Stimulated activated effector memory CD8-positive, alpha-beta T cell treated with anti-CD3 and anti-CD28 coated beads, Interleukin-12 subunit alpha, Interleukin-12 subunit beta, amount 100 ng/mL, for 72 hours (primary cell): Measurements from ENCODE around the gene SMIM32.

Experiments
- ATAC-seq: fragments of 150-1000 bp; cut with Tn5 transposase; 2 replicates; pipeline ENCODE4 v1.10.0; 2021
- DNase-seq, 2 donors: peaks; one replicate each; pipeline ENCODE4 v3.0.0; 2021 to 2022; ENCODE audit warnings: low spot score in 2 of 2
- H3K27ac Mint-ChIP-seq: one replicate; pipeline ENCODE4 v1.8.0; 2022; ENCODE audit warnings: mild to moderate bottlenecking, mixed read lengths
- H3K36me3 Mint-ChIP-seq: one replicate; pipeline ENCODE4 v1.8.0; 2022; ENCODE audit warnings: mild to moderate bottlenecking, mixed read lengths
- H3K4me1 Mint-ChIP-seq: one replicate; pipeline ENCODE4 v1.8.0; 2022; ENCODE audit warnings: mixed read lengths
- H3K4me3 Mint-ChIP-seq: one replicate; pipeline ENCODE4 v1.8.0; 2022; ENCODE audit warnings: mild to moderate bottlenecking, mixed read lengths
- H3K9me3 Mint-ChIP-seq: one replicate; pipeline ENCODE4 v1.8.0; 2022; ENCODE audit warnings: mixed read lengths

Gene SMIM32

DNA sequence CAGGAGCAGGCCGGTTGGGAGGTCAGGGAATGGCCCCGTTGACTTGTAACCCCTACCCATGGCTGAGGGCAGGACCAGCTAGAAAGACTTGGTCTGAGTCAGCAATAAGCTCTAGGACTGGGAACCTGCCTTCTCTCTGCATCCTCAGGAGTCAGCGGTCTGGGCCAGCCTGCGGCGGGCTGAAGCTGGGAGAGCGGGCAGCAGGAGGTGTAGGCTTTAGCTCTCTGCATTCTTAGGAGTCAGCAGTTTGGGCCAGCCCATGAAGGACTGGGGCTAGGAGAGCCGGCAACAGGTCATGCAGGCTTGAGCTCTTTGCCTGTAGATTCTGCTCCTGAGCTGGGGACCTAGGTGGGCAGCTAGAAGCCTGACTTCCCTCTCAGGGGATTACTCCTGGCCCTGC is 6.4 kb upstream of the SMIM32 start:
- DNase-seq (peak in 1 of 2 donors; percentile 34), ATAC-seq (no peak)
- Mint-ChIP-seq H3K4me1 (no peaks in the 10 kb centered on the region), H3K9me3 (no peaks in the 10 kb centered on the region), H3K4me3 (no peak overlapping the region), H3K36me3 (no peaks in the 10 kb centered on the region), H3K27ac (no peak overlapping the region)

DNA sequence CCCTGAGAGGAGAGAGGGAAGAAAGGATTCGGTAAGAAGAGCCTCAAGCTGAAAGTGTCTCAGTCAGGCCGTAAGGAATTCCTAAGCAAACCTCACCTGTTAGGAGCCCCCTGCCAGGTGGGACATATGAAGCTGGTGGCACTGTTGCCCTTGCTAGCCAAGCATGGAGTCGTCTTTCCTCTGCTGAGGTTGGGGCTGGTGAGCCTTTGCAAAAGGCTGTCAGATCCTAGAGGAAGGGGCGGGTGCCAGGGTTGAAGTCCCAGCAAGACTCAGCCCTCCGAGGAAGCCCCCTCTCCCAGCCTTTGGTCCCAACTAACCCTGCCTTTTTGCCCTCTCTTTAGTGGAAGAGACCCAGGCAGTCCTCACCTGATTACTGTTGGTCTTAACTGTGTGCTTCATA is 5.5 kb upstream of the SMIM32 start:
- Mint-ChIP-seq H3K4me3 (no peak overlapping the region), H3K27ac (no peak overlapping the region), H3K4me1 (no peaks in the 10 kb centered on the region), H3K9me3 (no peaks in the 10 kb centered on the region), H3K36me3 (no peaks in the 10 kb centered on the region)
- no peak for ATAC-seq
- no peak for DNase-seq

DNA sequence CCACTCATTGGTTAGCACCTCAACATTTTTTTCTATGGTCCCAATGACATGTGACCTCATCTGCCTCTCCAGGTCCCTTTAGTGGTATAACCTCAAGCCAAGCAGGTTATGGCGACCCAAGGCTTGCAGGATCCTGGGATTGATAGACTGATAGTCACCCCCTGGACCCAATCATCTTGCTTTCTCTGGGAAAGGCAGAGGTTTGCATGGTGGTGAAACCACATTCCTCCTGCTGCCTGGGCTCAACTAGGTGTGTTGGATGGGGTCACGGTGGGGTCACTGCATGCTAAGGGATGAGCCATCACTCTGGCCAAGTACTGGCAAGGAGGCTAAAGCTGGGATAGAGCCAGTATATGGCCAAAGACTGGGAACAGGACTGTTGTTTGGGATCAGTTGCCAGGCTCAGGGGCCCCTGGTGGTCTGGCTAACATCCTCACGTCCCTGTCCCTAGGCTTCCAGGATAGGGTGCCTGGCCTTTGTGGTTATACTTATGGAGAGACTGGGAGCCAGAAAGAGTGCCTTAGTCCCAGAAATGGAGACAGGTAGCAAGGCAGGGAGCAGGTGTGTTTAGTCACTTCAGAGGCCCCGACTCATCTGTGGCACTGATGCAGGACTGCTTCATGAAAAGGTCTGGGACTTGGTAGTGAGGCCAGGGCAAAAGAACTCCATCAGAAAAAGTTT is 4.6 kb upstream of the SMIM32 start:
- no peak for ATAC-seq
- Mint-ChIP-seq H3K9me3 (no peaks in the 10 kb centered on the region), H3K4me1 (no peaks in the 10 kb centered on the region), H3K27ac (no peak overlapping the region), H3K36me3 (no peaks in the 10 kb centered on the region), H3K4me3 (no peak overlapping the region)
- peak in 1 of 2 donors; percentile 23 for DNase-seq

DNA sequence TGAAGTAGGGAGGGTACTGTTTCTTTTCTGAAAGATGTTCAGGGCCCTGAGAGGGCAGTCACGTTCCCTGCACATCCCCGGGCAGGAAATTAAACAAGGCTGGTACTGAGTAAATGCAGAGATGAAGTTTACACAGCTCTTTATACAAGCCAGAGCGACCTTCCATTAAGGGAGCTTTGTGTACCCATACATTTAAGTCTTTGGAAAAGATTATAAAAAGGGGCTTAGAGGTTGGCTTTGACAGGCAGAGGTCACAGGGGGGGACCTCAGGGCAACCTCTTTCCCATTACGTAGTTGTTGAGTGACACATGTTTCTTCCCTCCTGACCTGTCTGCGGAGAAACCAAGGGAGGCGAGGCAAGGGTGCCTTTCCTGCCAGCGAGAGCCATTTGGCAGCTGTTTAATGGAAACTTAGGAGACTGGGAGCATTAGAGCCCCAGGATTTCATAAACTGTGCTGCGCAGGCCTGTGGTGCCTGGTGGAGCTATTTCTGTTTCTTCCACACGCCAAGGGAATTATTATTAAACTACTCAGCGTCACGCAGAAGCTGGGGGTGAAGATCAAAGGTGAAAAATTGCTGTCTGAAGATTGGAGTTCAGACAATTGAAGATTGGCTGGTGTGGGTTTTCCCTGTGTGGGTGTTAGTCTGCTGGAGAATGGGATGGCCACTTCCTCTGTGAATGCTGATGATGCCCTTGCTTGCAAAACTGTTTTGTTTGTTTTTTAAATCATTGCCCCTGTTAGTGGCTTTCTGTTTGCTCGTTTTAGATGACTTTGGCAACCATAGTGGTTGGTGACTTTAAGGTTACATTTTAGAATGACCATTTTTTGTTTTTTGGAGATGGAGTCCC is 3.2 kb upstream of the SMIM32 start:
- Mint-ChIP-seq H3K36me3 (no peaks in the 10 kb centered on the region), H3K9me3 (no peaks in the 10 kb centered on the region), H3K4me1 (peaks cover 7% of the 10 kb centered on the region), H3K4me3 (no peak overlapping the region), H3K27ac (no peak overlapping the region)
- ATAC-seq (no peak), DNase-seq (peak in 1 of 2 donors; percentile 8)

DNA sequence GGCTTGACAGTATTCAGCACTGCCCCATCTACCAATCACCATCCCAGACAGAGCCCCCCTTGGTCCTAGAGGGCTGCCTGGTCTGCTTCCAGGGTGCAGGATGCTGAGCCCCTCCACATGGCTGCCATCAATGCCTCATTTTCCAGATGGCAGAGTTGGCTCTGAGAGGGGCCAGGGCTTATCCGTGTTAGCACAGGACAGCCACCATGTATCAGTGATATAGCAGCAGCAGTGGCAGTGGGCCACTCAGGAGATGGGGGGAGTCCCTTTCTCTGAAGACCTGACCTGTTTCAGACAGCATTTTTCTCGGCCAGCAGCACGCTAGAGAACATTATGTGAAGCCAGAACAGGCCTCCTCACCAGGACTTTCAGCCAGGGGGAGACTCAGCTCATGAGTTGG is 1.6 kb upstream of the SMIM32 start:
- no peaks in the 10 kb centered on the region for H3K36me3 Mint-ChIP-seq
- H3K27ac Mint-ChIP-seq, result no peak overlapping the region
- H3K4me3 Mint-ChIP-seq, result no peak overlapping the region
- H3K9me3 Mint-ChIP-seq, result no peaks in the 10 kb centered on the region
- H3K4me1 Mint-ChIP-seq, result peaks cover 7% of the 10 kb centered on the region
- peak in 1 of 2 donors; percentile 41 for DNase-seq
- no peak for ATAC-seq

DNA sequence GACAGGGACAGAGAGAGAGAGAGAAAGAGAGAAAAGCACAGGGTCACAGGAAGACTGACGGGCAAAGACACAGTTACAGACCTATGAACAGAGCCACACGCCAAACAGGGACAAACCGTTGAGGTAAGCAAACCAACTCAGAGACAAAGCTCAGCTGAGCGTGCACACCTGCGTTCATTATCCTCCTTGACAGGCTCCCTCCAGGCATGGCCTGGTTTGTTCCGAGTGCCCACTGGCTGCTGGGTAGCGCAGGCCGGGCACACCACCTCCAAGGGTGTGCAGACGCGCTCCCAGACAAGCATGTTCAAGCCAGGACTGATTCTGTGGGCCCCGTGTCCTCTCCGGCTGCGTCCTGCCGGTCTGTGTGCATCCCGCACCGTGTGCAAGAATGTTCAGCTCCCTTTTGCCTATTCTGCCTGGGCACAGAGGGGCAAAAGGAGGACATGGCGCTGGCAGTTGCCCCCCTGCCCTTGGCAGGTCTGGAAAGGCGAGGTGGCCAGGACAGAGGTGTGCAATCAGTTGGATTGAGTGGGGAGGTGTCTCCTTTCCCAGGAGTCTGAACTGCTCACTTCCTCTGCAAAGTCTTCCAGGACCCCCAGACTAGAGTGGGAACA is 467 bp upstream of the SMIM32 start:
- Mint-ChIP-seq H3K27ac (no peak overlapping the region), H3K36me3 (no peaks in the 10 kb centered on the region), H3K4me3 (no peak overlapping the region), H3K4me1 (peaks cover 7% of the 10 kb centered on the region), H3K9me3 (no peaks in the 10 kb centered on the region)
- peak; percentile 22 for ATAC-seq
- DNase-seq, result peak in 1 of 2 donors; percentile 47

DNA sequence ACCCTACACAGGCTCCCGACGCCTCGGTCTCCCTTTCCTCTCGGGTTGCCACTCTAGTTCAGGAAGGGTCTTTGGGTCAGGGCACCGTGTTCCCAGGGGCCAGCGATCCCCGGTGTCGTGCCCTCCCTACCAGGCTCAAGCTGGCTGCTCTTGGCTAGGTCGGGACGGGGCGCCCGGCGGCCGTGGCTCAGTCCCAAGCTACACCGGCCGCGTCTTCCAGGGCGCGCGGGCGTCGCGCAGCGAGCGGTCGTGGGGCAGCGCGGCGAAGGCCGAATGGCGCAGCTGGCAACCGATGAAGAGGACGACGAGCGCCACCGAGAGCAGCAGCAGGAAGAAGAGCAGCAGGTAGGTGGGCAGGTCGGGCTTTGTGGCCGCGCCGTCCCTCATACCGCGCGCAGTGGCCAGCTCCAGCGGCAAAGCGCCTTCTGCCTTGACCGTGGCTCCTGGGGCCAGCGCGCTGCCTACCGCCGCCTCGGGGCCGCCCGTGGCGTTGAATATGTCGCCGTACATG is 892 bp downstream of the SMIM32 start:
- H3K4me3 Mint-ChIP-seq, result no peak overlapping the region
- DNase-seq, result peak in 1 of 2 donors; percentile 48

DNA sequence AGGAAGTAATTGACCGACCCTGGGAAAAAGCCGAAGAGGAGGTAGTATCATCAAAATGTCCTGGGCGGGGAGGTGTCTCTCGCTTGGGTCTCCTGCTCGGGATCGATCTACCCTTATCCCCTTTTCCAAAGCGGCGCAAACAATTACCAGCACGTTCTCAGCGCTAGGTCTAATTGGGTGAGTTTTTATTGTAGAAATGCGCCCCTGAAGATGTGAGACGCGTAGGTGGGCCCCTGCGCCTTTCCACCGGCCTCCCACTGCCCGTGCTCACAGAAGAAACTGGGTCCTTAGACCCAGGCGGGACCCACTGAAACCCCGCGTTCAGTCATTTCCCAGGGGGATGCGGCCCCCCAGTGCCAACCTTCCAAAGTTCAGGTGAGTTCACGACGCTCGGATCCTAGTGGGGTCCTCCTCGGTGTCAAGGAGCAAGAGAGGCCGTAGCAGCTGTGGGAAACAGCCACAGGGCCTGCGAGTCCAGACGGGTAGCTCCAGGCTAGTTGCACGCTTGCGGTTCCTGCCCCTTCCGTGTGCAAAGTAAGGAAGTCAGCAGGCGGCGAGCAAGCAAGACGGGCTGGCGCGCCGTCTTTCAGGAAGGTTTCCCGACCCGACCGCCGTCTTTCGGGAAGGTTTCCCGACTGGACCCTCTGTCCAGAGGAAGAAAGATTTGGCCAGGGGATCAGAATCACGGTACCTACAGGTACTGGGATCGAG is 1.5 kb downstream of the SMIM32 start:
- Mint-ChIP-seq H3K4me3 (no peak overlapping the region), H3K36me3 (no peaks in the 10 kb centered on the region), H3K27ac (no peak overlapping the region), H3K4me1 (peaks cover 11% of the 10 kb centered on the region), H3K9me3 (no peaks in the 10 kb centered on the region)
- ATAC-seq (no peak), DNase-seq (peak in 1 of 2 donors; percentile 44)

More for the DNA sequence above, 892 bp downstream of the SMIM32 start:
- Mint-ChIP-seq H3K36me3 (no peaks in the 10 kb centered on the region), H3K9me3 (no peaks in the 10 kb centered on the region), H3K27ac (no peak overlapping the region), H3K4me1 (peaks cover 11% of the 10 kb centered on the region)
- ATAC-seq, result no peak

DNA sequence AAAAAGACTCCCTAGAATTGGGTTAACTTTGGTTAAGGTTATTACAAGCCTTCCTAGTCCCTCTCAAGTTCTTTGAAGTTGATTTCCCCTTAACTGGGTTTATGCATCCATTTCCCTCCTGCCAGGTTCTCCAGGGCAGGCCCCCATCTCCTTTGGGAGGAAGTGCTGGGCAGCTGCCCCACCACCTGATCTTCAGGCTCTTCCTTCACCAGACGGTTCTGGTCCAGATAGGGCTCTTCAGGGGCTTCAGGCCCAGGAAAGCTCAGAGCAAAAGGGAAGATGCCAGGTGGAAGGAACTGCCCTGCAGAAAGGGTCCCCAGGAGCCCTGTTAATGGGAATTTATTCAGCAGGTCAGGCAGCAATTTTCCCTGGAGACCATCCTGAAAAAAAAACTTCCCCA is 2.1 kb downstream of the SMIM32 start:
- ATAC-seq (no peak), DNase-seq (no peak)
- Mint-ChIP-seq H3K27ac (no peak overlapping the region), H3K4me1 (peaks cover 11% of the 10 kb centered on the region), H3K9me3 (no peaks in the 10 kb centered on the region), H3K36me3 (no peaks in the 10 kb centered on the region), H3K4me3 (no peak overlapping the region)

DNA sequence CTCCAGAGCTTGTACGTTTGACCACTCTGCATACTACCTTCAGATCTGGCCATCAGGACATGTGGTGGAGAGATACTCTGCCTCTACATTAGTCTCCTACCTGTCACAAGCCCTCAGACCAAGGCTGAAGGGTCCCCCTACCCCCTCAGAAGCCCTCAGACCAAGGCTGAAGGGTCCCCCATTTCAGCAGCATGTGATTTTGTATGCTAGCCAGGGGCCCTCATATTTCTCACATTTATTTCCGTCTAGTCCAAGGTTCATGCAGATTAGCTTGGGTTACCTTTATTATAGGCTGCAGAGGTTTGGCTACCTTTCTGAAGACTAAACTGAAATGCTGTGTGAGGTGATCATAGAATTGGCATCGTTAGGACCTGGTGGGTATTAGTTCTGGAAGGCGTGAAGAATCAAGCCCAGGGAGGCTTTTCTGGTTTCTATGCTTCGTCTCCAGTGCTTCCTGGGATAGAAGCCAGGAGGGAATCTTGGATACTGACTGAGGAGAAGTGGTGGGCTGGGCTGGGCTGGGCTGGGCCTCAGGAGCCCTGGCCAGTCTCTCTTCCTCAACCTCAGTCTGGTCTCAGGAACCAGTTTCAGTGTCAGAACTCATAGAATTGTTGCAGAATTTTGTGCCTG is 2.8 kb downstream of the SMIM32 start:
- H3K4me1 Mint-ChIP-seq, result peaks cover 11% of the 10 kb centered on the region
- DNase-seq (no peak), ATAC-seq (no peak)
- no peaks in the 10 kb centered on the region for H3K36me3 Mint-ChIP-seq
- no peak overlapping the region for H3K4me3 Mint-ChIP-seq
- no peak overlapping the region for H3K27ac Mint-ChIP-seq
- no peaks in the 10 kb centered on the region for H3K9me3 Mint-ChIP-seq

DNA sequence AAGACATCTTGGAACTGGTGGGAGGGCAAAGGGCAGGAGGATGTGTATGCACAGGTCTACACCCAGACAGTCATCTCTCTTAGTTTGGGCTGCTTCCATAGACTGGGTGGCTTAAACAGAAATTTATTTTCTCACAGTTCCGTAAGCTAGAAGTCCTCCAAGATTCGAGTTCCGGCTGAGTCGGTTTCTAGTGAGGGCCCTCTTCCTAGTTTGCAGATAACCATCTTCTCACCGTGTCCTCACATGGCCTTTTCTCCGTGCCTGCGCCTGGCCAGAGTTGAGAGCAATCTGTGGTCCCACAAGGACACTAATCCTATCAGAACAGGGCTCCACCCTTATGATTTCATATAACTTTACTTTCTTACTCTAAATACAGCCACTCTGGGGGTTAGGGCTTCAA is 4.1 kb downstream of the SMIM32 start:
- H3K36me3 Mint-ChIP-seq, result no peaks in the 10 kb centered on the region
- DNase-seq (no peak), ATAC-seq (no peak)
- H3K9me3 Mint-ChIP-seq, result no peaks in the 10 kb centered on the region
- H3K4me1 Mint-ChIP-seq, result peaks cover 11% of the 10 kb centered on the region
- H3K27ac Mint-ChIP-seq, result no peak overlapping the region
- no peak overlapping the region for H3K4me3 Mint-ChIP-seq

DNA sequence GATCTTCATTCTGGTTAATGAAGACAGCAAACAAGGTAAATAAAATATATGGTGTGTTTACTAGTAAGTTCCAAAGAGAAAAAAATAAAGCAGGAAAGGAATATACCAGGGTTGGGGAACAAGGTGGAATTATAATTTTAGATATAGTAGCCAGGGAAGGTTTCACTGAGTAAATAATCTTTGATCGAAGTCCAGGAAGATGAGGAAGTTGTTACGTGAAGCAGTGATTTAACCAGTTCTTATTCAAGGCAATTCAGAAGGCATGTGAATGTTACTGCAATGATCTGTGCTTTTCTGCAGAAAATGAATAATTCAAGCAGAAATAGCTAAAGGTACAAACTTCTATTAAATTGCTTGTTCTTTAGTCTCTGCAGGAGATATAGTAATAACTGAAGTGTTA is 6.2 kb downstream of the SMIM32 start:
- H3K9me3 Mint-ChIP-seq, result no peaks in the 10 kb centered on the region
- ATAC-seq (no peak), DNase-seq (no peak)
- no peak overlapping the region for H3K4me3 Mint-ChIP-seq
- peaks cover 10% of the 10 kb centered on the region for H3K4me1 Mint-ChIP-seq
- H3K36me3 Mint-ChIP-seq, result no peaks in the 10 kb centered on the region
- no peak overlapping the region for H3K27ac Mint-ChIP-seq

DNA sequence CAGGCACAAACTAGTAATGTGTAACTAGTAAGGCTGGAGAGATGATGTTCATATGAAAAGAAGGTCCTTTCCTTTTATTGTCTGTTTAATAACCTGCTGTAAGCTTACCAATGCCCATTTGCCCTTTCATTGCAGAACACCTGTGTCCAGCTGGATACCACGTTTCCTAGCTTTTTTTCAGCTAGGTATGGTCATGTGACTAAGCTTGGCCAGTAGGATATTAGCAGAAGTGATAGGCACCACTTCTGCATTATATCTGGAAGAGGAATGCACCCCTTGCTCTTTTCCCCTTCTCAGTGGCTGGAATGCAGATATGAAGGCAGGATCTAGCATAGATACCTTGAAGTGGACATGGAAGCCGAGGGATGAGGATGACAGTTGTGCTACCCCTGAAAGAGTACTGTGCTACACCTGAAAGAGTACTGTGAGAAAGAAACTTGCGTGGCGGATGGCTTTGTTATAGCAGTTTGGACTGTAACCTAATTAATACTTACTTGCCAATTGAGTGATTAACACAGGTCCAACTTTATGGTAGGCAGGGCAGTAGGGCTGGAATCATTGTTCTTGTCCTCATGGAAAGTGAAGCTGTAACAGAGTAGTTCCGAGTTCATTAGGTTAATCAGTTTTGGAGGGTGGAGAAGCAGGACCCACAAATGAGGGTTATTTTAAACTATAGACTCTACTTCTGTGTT is 6.8 kb downstream of the SMIM32 start:
- ATAC-seq, result no peak

DNA sequence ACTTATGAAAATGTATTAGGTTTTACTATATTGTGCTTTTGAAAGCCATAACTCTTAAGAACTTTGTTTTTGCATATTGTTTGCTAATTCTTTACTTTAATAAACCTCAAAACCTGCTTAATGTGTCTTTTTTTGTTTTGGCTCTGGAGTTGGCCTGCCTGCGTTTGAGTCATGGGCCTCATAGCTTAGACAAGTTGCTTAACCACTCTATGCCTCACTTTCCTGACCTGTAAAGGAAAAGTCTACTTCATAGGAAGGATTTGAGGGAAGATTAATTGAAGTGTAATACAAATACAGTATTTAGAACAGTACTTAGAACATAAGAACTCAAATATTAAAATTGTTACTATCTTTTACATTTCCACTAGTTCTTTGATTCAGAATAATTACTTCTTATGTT is 10.3 kb downstream of the SMIM32 start:
- peaks cover 3% of the 10 kb centered on the region for H3K4me1 Mint-ChIP-seq
- H3K9me3 Mint-ChIP-seq, result no peaks in the 10 kb centered on the region
- DNase-seq (no peak), ATAC-seq (no peak)
- H3K4me3 Mint-ChIP-seq, result no peak overlapping the region
- H3K27ac Mint-ChIP-seq, result no peak overlapping the region
- H3K36me3 Mint-ChIP-seq, result peaks cover 24% of the 10 kb centered on the region

More for the DNA sequence above, 6.8 kb downstream of the SMIM32 start:
- Mint-ChIP-seq H3K4me1 (peaks cover 4% of the 10 kb centered on the region), H3K9me3 (no peaks in the 10 kb centered on the region), H3K4me3 (no peak overlapping the region), H3K27ac (no peak overlapping the region), H3K36me3 (no peaks in the 10 kb centered on the region)
- no peak for DNase-seq
